Fibroblast of pulmonary artery (primary cell): Measurements from ENCODE around the gene TMCO5A.

Source experiments
- DNase-seq: peaks from one replicate; pipeline ENCODE4 v3.0.0-alpha.2; 2010; ENCODE audit warnings: low read depth
- H3K4me3 ChIP-seq: replicated peaks from 2 replicates; pipeline ENCODE4 v1.5.1; 2011; ENCODE audit warnings: low read depth, mild to moderate bottlenecking, control low read depth, low read length, moderate library complexity
- TF ChIP-seq, protein P1 (sequence below): IDR thresholded peaks from 2 replicates; pipeline ENCODE4 v1.5.1; 2011; ENCODE audit warnings: mild to moderate bottlenecking, control low read depth, low read length, inconsistent platforms; ENCODE audit errors: missing control alignments

TMCO5A gene

GRCh38 chr15:37934340-37934739, at the start of gene TMCO5A:
Gene TMCO5A (plus strand): TSS chr15:37934640. CDS start chr15:37936324, 1,684 bp downstream.
- TF ChIP-seq, protein P1, sequence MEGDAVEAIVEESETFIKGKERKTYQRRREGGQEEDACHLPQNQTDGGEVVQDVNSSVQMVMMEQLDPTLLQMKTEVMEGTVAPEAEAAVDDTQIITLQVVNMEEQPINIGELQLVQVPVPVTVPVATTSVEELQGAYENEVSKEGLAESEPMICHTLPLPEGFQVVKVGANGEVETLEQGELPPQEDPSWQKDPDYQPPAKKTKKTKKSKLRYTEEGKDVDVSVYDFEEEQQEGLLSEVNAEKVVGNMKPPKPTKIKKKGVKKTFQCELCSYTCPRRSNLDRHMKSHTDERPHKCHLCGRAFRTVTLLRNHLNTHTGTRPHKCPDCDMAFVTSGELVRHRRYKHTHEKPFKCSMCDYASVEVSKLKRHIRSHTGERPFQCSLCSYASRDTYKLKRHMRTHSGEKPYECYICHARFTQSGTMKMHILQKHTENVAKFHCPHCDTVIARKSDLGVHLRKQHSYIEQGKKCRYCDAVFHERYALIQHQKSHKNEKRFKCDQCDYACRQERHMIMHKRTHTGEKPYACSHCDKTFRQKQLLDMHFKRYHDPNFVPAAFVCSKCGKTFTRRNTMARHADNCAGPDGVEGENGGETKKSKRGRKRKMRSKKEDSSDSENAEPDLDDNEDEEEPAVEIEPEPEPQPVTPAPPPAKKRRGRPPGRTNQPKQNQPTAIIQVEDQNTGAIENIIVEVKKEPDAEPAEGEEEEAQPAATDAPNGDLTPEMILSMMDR: no peak
- DNase-seq: no peak
- no peak within 1 kb of the TSS for H3K4me3 ChIP-seq

- TF ChIP-seq, protein P1: no peak
- no peak for DNase-seq
- H3K4me3 ChIP-seq: no peak overlapping the region
Measured at GRCh38 chr15:37885651-37886050, 48.8 kb upstream of the TMCO5A start.

DNA sequence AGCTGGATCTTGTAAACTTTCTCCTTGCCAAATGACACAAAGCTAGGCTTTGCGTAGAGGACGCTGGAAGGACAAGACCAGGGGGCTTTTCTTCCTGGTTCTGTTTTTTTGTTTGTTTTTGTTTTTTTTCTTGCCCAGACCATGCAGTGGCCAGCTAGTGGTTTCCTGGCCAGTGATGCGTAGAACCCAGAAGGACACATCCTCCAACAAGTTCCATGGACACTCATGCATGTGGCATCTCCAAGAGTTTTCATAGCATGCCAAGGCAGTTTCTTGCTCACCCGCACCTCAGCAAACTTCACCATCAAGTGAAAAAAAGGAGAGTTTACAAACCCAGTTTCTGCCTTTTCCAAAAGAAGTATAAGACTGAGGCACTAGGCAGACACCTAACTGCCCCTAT, 46.1 kb upstream of the TMCO5A start:
- TF ChIP-seq, protein P1: no peak
- H3K4me3 ChIP-seq: no peak overlapping the region

DNA sequence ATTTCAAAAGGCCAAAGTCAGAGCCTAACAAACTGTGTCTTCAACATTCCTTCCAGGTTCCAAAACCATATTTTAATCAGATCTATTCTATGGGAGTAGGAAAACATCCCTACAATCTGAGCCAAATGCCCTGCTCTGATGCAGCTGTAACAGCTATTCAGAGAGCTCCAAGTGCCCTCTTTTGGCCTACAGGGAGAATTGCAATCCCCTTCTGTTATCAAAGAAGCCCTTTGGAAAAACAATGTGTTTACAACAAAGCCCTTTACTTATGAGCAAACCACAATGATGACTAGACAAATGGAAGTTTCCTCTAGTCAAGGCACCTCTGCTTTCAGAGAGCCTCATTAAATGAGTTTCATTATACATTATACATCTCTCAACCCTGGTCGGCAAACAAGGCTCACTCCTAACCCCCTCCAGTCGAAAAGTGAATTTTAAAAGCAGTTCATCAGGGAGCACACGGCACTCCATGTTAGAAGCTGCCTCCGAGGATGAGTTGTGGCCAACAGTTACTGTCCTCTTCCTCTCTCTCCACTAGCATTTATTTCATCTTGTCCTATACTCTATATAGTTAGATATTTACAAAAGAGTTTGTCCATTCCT, 42.6 kb upstream of the TMCO5A start:
- DNase-seq: peak; percentile 74
- no peak overlapping the region for H3K4me3 ChIP-seq
- TF ChIP-seq, protein P1: peak; percentile 96

More for the DNA sequence above, 46.1 kb upstream of the TMCO5A start:
- no peak for DNase-seq

- TF ChIP-seq, protein P1: no peak
- DNase-seq: no peak
- H3K4me3 ChIP-seq: no peak overlapping the region
Measured at GRCh38 chr15:37893309-37893708, 41.1 kb upstream of the TMCO5A start.

GRCh38 chr15:37898362-37898761, 36.1 kb upstream of the TMCO5A start:
- no peak overlapping the region for H3K4me3 ChIP-seq
- TF ChIP-seq, protein P1: no peak
- no peak for DNase-seq
